Panc1 (cell line): Measurements from ENCODE around the gene ST7L.

Experiments
- CTCF ChIP-seq: fragments of 450-650 bp; IDR thresholded peaks from 2 replicates; pipeline ENCODE4 v1.5.1; 2017; ENCODE audit warnings: mild to moderate bottlenecking
- POLR2AphosphoS5 ChIP-seq: IDR thresholded peaks from 2 replicates; pipeline ENCODE4 v1.6.1; 2012; ENCODE audit warnings: mild to moderate bottlenecking, low read depth, low read length, moderate library complexity
- REST ChIP-seq, 2 experiments: IDR thresholded peaks; 2 replicates each; pipeline ENCODE4 v1.6.1; 2011 to 2012; ENCODE audit warnings: low read depth in 2 of 2, control low read depth in 1 of 2, low read length in 1 of 2, mild to moderate bottlenecking in 1 of 2, moderate library complexity in 1 of 2; ENCODE audit not compliant: insufficient read depth in 1 of 2
- SIN3A ChIP-seq: IDR thresholded peaks from 2 replicates; pipeline ENCODE4 v1.6.1; 2012; ENCODE audit warnings: low read depth, mild to moderate bottlenecking, low read length, moderate library complexity, borderline replicate concordance; ENCODE audit not compliant: insufficient read depth

GRCh38 chr1:112533029-112533428 is 85.9 kb downstream of the ST7L start:
- TF ChIP-seq CTCF = no peak
- no peak for TF ChIP-seq POLR2AphosphoS5
- no peak for TF ChIP-seq REST (IDR thresholded peaks at IDR 0.05; ENCODE audit: insufficient read depth in 1 of 2, low read depth in 2 of 2, low read length in 1 of 2)
- no peak for TF ChIP-seq SIN3A
